ENCODE data around the gene DENND4A.

DNA sequence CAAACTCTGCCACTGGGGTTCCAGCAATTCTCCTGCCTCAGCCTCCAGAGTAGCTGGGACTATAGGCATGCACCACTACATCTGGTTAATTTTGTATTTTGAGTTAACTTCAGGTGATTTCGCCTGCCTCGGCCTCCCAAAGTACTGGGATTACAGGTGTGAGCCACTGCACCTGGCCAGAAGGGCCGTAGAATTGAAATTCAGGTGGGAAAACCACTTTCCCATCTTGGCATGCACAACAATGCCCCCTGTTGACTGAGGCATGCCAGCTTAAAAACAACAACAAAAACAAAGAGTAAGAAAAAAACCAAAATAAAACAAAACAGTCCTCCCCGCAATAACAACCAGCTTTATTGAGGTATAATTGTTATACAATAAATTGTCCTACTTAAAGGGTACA lies 44.6 kb upstream of the DENND4A start:
- TF ChIP-seq EZH2 (IDR thresholded peaks at IDR 0.05; ENCODE audit: insufficient read depth, low read length), result no peak
- TF ChIP-seq, protein P1, sequence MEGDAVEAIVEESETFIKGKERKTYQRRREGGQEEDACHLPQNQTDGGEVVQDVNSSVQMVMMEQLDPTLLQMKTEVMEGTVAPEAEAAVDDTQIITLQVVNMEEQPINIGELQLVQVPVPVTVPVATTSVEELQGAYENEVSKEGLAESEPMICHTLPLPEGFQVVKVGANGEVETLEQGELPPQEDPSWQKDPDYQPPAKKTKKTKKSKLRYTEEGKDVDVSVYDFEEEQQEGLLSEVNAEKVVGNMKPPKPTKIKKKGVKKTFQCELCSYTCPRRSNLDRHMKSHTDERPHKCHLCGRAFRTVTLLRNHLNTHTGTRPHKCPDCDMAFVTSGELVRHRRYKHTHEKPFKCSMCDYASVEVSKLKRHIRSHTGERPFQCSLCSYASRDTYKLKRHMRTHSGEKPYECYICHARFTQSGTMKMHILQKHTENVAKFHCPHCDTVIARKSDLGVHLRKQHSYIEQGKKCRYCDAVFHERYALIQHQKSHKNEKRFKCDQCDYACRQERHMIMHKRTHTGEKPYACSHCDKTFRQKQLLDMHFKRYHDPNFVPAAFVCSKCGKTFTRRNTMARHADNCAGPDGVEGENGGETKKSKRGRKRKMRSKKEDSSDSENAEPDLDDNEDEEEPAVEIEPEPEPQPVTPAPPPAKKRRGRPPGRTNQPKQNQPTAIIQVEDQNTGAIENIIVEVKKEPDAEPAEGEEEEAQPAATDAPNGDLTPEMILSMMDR (IDR thresholded peaks at IDR 0.05; ENCODE audit: insufficient read depth, low read depth, low read length), result no peak
